Thoracic aorta (tissue), 2 donors: ENCODE measurements around the gene HAUS8. TPM values are rescaled to one million over a fixed set of nuclear protein-coding genes. Genes with fewer than 3 reads are reported as not detected.

ENCODE experiments used
- ATAC-seq: fragments of 150-250 bp; one replicate; pipeline ENCODE4 v1.8.0; 2017; ENCODE audit warnings: low read depth; ENCODE audit not compliant: insufficient number of reproducible peaks, low FRiP score
- DNase-seq: peaks from one replicate; pipeline ENCODE4 v3.0.0-alpha.2; 2020; ENCODE audit warnings: low spot score
- H3K27ac ChIP-seq, 2 donors: fragments of 200-600 bp; sonication (generic); 1 replicate in 1 of 2; 2 replicates in 1 of 2; pipeline ENCODE4 v1.5.1; 2016; ENCODE audit warnings: mild to moderate bottlenecking in 2 of 2, moderate library complexity in 2 of 2
- H3K27me3 ChIP-seq: fragments of 200-600 bp; sonication (generic); replicated peaks from 2 replicates; pipeline ENCODE4 v1.6.0; 2016; ENCODE audit warnings: mild to moderate bottlenecking; ENCODE audit not compliant: insufficient read depth
- H3K36me3 ChIP-seq: fragments of 200-600 bp; sonication (generic); one replicate; pipeline ENCODE4 v1.5.1; 2016
- H3K4me1 ChIP-seq, 2 donors: fragments of 200-600 bp; sonication (generic); 1 replicate in 1 of 2; 2 replicates in 1 of 2; pipeline versions ENCODE4 v1.5.1 to v1.6.0; 2016; ENCODE audit warnings: low read depth in 2 of 2, mild to moderate bottlenecking in 1 of 2; ENCODE audit not compliant: control insufficient read depth in 1 of 2
- H3K4me3 ChIP-seq: fragments of 200-600 bp; sonication (generic); 2 replicates; pipeline ENCODE4 v1.5.1; 2016; ENCODE audit warnings: mild to moderate bottlenecking
- H3K9me3 ChIP-seq: fragments of 200-600 bp; sonication (generic); 2 replicates; pipeline ENCODE4 v1.5.1; 2016
- CTCF ChIP-seq: fragments of 200-600 bp; sonication (generic); IDR thresholded peaks from one replicate; pipeline ENCODE4 v1.5.1; 2019; ENCODE audit warnings: antibody characterized with exemption
- total RNA-seq, 2 donors: library from RNA; depleted of rRNA; stranded (reverse); fragments of >200 nt; gene quantifications; one replicate each; pipeline versions ENCODE4 v1.1.0 to v1.2.3, GENCODE V29; 2016

The HAUS8 gene
- total RNA-seq, 2 donors from 2014 or later, result 2.2 to 11.3 TPM

- TF ChIP-seq CTCF, result no peak
- H3K4me3 ChIP-seq, result no peak overlapping the region
- no peaks in the 10 kb centered on the region for H3K9me3 ChIP-seq
- no peaks in the 10 kb centered on the region for H3K27me3 ChIP-seq
- H3K27ac ChIP-seq, result no peak overlapping the region
- ATAC-seq (no peak), DNase-seq (no peak)
- H3K36me3 ChIP-seq, result no peaks in the 10 kb centered on the region
- H3K4me1 ChIP-seq, result peaks cover 3% of the 10 kb centered on the region in 2 donors
Observed at GRCh38 chr19:17069193-17069592, 6.1 kb downstream of the HAUS8 start.

- DNase-seq, result no peak
- no peak overlapping the region for H3K4me3 ChIP-seq
- no peak for TF ChIP-seq CTCF
Observed at GRCh38 chr19:17063428-17063827, 11.8 kb downstream of the HAUS8 start.

GRCh38 chr19:17061691-17062090 lies 13.6 kb downstream of the HAUS8 start:
- no peak overlapping the region for H3K27ac ChIP-seq
- no peaks in the 10 kb centered on the region for H3K4me1 ChIP-seq
- no peak overlapping the region for H3K4me3 ChIP-seq
- ATAC-seq, result no peak
- H3K27me3 ChIP-seq, result no peaks in the 10 kb centered on the region
- DNase-seq, result no peak
- TF ChIP-seq CTCF, result no peak
- H3K9me3 ChIP-seq, result peaks cover 2% of the 10 kb centered on the region
- H3K36me3 ChIP-seq, result peaks cover 9% of the 10 kb centered on the region

More at GRCh38 chr19:17063428-17063827, 11.8 kb downstream of the HAUS8 start:
- Histone ChIP-seq H3K27ac (no peak overlapping the region), H3K27me3 (no peaks in the 10 kb centered on the region), H3K4me1 (no peaks in the 10 kb centered on the region), H3K9me3 (no peaks in the 10 kb centered on the region), H3K36me3 (peaks cover 4% of the 10 kb centered on the region)
- ATAC-seq, result no peak

- no peak for TF ChIP-seq CTCF
- peaks cover 9% of the 10 kb centered on the region for H3K36me3 ChIP-seq
- no peaks in the 10 kb centered on the region for H3K27me3 ChIP-seq
- H3K9me3 ChIP-seq, result peaks cover 2% of the 10 kb centered on the region
- no peak overlapping the region for H3K4me3 ChIP-seq
- no peak overlapping the region for H3K27ac ChIP-seq
- H3K4me1 ChIP-seq, result no peaks in the 10 kb centered on the region
- DNase-seq (no peak), ATAC-seq (no peak)
Observed at GRCh38 chr19:17061205-17061604, 14.0 kb downstream of the HAUS8 start.

- H3K27me3 ChIP-seq, result no peaks in the 10 kb centered on the region
- H3K27ac ChIP-seq, result no peak overlapping the region
- peaks cover 9% of the 10 kb centered on the region for H3K36me3 ChIP-seq
- ATAC-seq, result no peak
- TF ChIP-seq CTCF, result no peak
- H3K4me1 ChIP-seq, result no peaks in the 10 kb centered on the region
- DNase-seq, result no peak
- peaks cover 2% of the 10 kb centered on the region for H3K9me3 ChIP-seq
- no peak overlapping the region for H3K4me3 ChIP-seq
Observed at GRCh38 chr19:17060802-17061201, 14.4 kb downstream of the HAUS8 start.
